ENCODE measurements around the gene BTBD19. TPM values are rescaled to one million over a fixed set of nuclear protein-coding genes. Genes with fewer than 3 reads are reported as not detected.

BTBD19 gene
- total and polyA plus RNA-seq, 2 of the 4 experiments (the other 2 are of a cell fraction), result 0.90 to 17.2 TPM

DNA sequence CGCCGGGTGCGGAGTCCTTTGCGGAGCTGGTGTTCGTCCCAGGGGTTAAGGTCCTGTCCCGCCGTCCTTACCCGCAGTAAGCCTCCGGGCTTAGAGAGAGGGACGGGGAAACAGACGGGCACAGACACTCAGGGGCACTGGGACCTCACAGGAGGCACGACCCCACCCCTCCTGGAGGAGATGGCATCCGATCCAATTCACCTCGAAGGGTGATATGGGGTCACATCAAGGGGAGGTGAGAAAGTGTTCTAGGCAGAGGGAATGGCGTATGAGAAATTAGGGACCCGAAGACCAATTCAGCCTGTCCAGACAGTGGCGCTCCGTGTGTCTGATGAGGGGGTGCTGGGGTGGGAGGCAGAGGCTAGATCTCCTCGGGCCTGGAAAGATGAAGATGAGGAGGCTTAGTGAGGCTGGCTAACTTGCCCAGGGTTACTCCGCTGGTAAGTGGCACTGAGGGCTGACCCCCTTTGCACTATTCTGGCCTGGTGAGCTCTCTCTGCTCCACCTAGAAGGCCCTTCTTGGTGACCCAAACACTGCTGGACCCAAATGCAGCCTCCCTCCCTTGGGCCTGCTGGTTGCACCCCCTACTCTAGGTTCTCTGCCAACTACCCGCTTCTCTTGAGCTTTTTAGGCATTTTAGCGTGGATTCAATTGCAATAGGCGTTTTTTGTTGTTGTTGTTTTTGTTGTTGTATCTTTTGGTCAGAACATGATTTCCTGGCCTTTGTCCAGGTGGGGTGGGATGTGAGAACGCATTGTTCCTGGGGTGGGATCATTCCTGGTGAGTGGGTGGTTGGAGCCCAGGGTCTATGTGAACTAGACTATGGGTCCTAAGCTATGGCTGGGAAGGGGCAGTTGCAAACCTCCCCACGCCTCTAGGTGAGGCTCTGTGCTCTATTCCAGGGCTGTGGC is 12.3 kb downstream of the BTBD19 start:
- H3K18ac ChIP-seq (ENCODE audit: low read depth, low read length), result no peak overlapping the region; the same call in 1 of the 2 replicates
- no peaks in the 10 kb centered on the region for H3K36me3 ChIP-seq (ENCODE audit: control insufficient read depth, insufficient read depth, low read length)
- no peaks in the 10 kb centered on the region for H3K9me3 ChIP-seq (ENCODE audit: control insufficient read depth, insufficient read depth, low read length)
- peak overlapping the region; percentile 46 for H3K23ac ChIP-seq (ENCODE audit: low read depth, low read length)
- H2BK5ac ChIP-seq (ENCODE audit: low read depth, low read length, poor library complexity, severe bottlenecking), result peak overlapping the region; percentile 99
- peak overlapping the region; percentile 94 for H2AFZ ChIP-seq (replicated peaks; ENCODE audit: low read length, poor library complexity)
- peak overlapping the region; percentile 83 to 96; a peak in 3 of 4 replicates for H4K8ac ChIP-seq (ENCODE audit: low read depth in 2 of 2, low read length in 2 of 2)
- WGBS, 2 experiments (ENCODE audit: extremely low coverage in 2 of 2, insufficient read length in 1 of 2), result 50% methylated on average over 2 of the region's 25 CpGs; no CpG with 5 or more reads in 1 of the 2 experiments
- peak overlapping the region; percentile 96 for H3K9ac ChIP-seq (ENCODE audit: low read depth, low read length)
- H3K4me2 ChIP-seq (ENCODE audit: low read depth, low read length), result peak overlapping the region; percentile 70
- POLR2A ChIA-PET (ENCODE audit: unreplicated experiment), result no interaction called here
- no peaks in the 10 kb centered on the region; a peak in 1 of 4 replicates for H3K79me1 ChIP-seq (ENCODE audit: low read depth in 1 of 2, low read length in 2 of 2)
- H2AK5ac ChIP-seq (ENCODE audit: low read depth, low read length), result peak overlapping the region; percentile 87
- H3K56ac ChIP-seq (ENCODE audit: extremely low read depth, insufficient read depth, low read length), result peak overlapping the region; percentile 100; the same call in 1 of the 2 replicates
- no peak; the same call in 1 of the 2 replicates for ATAC-seq (ENCODE audit: low read depth)
- H3K27ac ChIP-seq (ENCODE audit: insufficient read depth, low read length), result peak overlapping the region; percentile 99
- intact Hi-C loops (cut with micrococcal nuclease), result no loop called here
- peaks cover 3% of the 10 kb centered on the region; the same call in 1 of the 2 replicates for H3K9me1 ChIP-seq (ENCODE audit: insufficient read depth, low read length)
- H3K4me3 ChIP-seq (ENCODE audit: insufficient read depth, low read depth, low read length), result peak overlapping the region; percentile 23
- peaks cover 8% of the 10 kb centered on the region; the same call in 1 of the 2 replicates for H4K20me1 ChIP-seq (ENCODE audit: insufficient read depth, low read length)
- H2BK20ac ChIP-seq (ENCODE audit: low read depth, low read length), result peak overlapping the region; percentile 96; the same call in 1 of the 2 replicates
- H4K5ac ChIP-seq (ENCODE audit: low read depth, low read length), result peak overlapping the region; percentile 38
- BruUV-seq (replicated peaks), result no TSS peak
- peak overlapping the region; percentile 33; the same call in 1 of the 3 replicates for H2BK15ac ChIP-seq (ENCODE audit: low read depth, low read length)
- H4K91ac ChIP-seq (ENCODE audit: insufficient read depth, low read depth, low read length), result peak overlapping the region; percentile 100
- in situ Hi-C loops (cut with MboI; ENCODE audit: low sequenced_read_pairs), result no loop called here
- dilution Hi-C loops (cut with HindIII; ENCODE audit: low sequenced_read_pairs, unreplicated experiment), result no loop called here
- H2BK120ac ChIP-seq (ENCODE audit: low read depth, low read length), result peak overlapping the region; percentile 96
- H3K4ac ChIP-seq (ENCODE audit: low read depth, low read length), result peak overlapping the region; percentile 96
- CTCF ChIA-PET, result interaction anchor here (0.6 kb wide), 1 partner anchor 180 kb away, joined by 3 read pairs; no protein-coding TSS in a partner anchor
- H2AK9ac ChIP-seq (replicated peaks; ENCODE audit: low read depth, low read length, poor library complexity), result peak overlapping the region; percentile 79
- no peaks in the 10 kb centered on the region for H3K27me3 ChIP-seq (ENCODE audit: control insufficient read depth, insufficient read depth, low read length)
- DNase-seq, result no peak
- peaks cover 1% of the 10 kb centered on the region; the same call in 1 of the 2 replicates for H3K4me1 ChIP-seq (ENCODE audit: control insufficient read depth, insufficient read depth, low read length)
- H3K14ac ChIP-seq (replicated peaks; ENCODE audit: low read depth, low read length), result peak overlapping the region; percentile 49
- TF ChIP-seq RAD21 (IDR thresholded peaks at IDR 0.05; ENCODE audit: low read length), result no peak
- no peak for TF ChIP-seq MAZ (IDR thresholded peaks at IDR 0.05; ENCODE audit: borderline replicate concordance, low read depth, low read length)
- TF ChIP-seq NFE2L2 (IDR thresholded peaks at IDR 0.05; ENCODE audit: low read depth, low read length), result no peak
- TF ChIP-seq POLR2A (IDR thresholded peaks at IDR 0.05; ENCODE audit: low read depth, low read length), result no peak
- TF ChIP-seq CEBPB (IDR thresholded peaks at IDR 0.05; ENCODE audit: low read depth, low read length), result no peak
- TF ChIP-seq SMC3 (IDR thresholded peaks at IDR 0.05; ENCODE audit: low read depth, low read length), result no peak
- no peak for TF ChIP-seq RFX5 (IDR thresholded peaks at IDR 0.05; ENCODE audit: low read depth, low read length)
- TF ChIP-seq, protein P1, sequence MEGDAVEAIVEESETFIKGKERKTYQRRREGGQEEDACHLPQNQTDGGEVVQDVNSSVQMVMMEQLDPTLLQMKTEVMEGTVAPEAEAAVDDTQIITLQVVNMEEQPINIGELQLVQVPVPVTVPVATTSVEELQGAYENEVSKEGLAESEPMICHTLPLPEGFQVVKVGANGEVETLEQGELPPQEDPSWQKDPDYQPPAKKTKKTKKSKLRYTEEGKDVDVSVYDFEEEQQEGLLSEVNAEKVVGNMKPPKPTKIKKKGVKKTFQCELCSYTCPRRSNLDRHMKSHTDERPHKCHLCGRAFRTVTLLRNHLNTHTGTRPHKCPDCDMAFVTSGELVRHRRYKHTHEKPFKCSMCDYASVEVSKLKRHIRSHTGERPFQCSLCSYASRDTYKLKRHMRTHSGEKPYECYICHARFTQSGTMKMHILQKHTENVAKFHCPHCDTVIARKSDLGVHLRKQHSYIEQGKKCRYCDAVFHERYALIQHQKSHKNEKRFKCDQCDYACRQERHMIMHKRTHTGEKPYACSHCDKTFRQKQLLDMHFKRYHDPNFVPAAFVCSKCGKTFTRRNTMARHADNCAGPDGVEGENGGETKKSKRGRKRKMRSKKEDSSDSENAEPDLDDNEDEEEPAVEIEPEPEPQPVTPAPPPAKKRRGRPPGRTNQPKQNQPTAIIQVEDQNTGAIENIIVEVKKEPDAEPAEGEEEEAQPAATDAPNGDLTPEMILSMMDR (conservative IDR thresholded peaks at IDR 0.05; ENCODE audit: low read depth, low read length), result no peak
- TF ChIP-seq FOS (IDR thresholded peaks at IDR 0.05; ENCODE audit: low read depth, low read length), result no peak
- TF ChIP-seq CHD1 (IDR thresholded peaks at IDR 0.05; ENCODE audit: low read depth, low read length), result no peak
- no peak for TF ChIP-seq MXI1 (IDR thresholded peaks at IDR 0.05; ENCODE audit: borderline replicate concordance, low read depth, low read length)
- TF ChIP-seq, protein P2, sequence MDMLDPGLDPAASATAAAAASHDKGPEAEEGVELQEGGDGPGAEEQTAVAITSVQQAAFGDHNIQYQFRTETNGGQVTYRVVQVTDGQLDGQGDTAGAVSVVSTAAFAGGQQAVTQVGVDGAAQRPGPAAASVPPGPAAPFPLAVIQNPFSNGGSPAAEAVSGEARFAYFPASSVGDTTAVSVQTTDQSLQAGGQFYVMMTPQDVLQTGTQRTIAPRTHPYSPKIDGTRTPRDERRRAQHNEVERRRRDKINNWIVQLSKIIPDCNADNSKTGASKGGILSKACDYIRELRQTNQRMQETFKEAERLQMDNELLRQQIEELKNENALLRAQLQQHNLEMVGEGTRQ (IDR thresholded peaks at IDR 0.05; ENCODE audit: low read depth, low read length), result no peak
- TF ChIP-seq BHLHE40 (IDR thresholded peaks at IDR 0.05; ENCODE audit: low read depth, low read length), result no peak
- no peak for TF ChIP-seq MAFK (IDR thresholded peaks at IDR 0.05; ENCODE audit: low read depth, low read length)

Data from IMR-90 (cell line).